Middle frontal gyrus (tissue), 1 donor: ENCODE measurements around the gene CXCL6.

Source experiments
- DNase-seq: peaks from one replicate; pipeline ENCODE4 v3.0.0-alpha.2; 2015; ENCODE audit warnings: low spot score; ENCODE audit errors: extremely low spot score

Gene CXCL6

GRCh38 chr4:73836373-73837279 is at the start of gene CXCL6:
TSS of gene CXCL6 (plus strand) at chr4:73836678. CDS start at chr4:73836751, 73 bp downstream.
- DNase-seq: no peak

DNA sequence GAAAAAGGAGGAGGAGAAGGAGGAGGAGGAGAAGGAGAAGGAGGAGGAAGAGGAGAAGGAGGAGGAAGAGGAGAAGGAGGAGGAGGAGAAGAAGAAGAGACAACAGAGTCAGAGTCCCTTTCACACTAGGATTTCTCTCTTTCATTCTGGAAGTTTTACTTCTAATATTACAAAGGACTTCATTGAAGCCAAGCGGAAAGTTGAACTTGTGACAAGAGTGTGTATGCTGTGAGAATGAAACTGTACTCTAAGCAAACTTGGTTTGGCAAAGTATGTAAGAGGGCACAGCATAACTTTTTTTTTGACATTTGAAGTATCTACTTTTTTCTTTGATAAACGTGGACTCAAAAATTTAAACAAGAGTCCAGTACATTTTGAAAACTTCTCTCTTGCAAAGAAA is 48.1 kb upstream of the CXCL6 start:
- no peak for DNase-seq

DNA sequence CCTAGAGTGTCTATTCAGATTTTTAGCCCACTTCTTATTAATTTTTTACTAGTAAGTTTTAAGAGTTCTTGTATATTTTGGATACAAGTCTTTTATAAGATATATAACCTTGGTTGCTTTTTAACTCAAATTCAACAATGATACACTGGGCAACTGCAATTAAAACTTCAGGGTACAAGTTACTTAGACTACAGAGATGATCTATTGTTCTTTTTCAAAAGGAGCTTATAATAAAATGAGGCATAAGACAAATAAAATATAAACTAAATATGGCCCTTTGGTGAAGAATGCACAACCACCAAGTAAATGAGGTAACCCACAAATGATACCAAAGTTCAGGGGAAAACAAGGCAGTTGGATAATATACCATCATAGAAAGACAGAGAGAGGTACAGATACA is 37.6 kb upstream of the CXCL6 start:
- no peak for DNase-seq

- DNase-seq: no peak
These were observed 36.3 kb upstream of the CXCL6 start for GRCh38 chr4:73800206-73800605.

GRCh38 chr4:73801692-73802091 is 34.8 kb upstream of the CXCL6 start:
- no peak for DNase-seq

GRCh38 chr4:73803213-73803612 is 33.3 kb upstream of the CXCL6 start:
- DNase-seq: no peak

- no peak for DNase-seq
These were observed 26.3 kb upstream of the CXCL6 start for GRCh38 chr4:73810191-73810590.

DNA sequence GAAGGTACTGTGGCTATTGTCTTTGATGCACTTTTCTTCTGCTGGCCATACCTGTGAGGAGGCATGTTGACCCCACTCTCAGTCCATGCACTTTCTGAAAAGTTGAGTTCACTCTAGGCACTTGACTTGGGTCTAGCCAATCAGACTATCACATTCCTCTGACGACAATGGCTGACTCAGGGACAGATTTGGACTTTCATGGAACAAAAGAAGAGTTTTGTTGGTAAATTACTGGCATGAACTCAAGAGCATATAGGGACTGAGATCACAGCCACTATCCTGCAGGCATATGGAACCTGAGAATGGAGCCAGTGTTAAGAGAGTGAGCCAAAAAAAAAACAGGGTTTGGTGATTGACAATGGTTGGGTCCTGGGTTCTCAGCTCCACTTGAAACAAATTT is 24.6 kb upstream of the CXCL6 start:
- DNase-seq: no peak

DNA sequence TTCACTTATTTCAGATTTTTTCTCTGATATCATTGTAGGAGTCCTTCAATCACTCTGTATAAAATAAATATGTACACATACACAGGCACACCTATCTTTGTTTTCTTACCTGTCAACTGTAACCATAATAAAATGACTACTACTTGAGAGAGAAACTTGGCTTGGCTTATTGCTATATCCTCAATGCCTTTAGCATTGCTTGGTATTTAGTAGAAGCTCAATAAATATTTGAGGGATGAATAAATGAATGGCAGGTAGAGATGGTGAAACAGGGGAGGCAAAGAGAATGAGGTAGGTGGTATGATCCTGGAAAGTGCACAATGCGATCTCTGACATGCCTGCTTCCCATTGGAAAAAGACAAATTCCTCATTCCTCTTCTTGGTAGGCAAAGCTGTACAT is 21.8 kb upstream of the CXCL6 start:
- DNase-seq: no peak

DNA sequence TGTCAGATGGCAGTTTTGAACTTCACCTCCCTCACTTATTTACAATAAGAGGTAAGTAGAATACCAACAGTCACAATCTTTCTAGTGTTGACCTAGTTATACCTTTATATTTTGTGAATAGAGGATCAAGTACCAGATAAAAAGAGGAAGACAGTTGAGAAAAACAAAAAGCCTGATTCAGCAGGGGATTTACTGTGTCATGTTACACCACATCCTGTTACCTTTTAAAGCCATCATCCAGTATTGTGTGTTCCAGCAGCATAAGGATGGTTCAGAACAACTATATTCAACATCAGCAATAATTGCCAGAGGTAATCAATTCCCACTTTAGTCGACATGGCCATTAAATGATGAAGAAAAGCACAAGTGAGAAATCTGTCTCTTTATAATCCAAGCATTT is 21.3 kb upstream of the CXCL6 start:
- DNase-seq: no peak

DNA sequence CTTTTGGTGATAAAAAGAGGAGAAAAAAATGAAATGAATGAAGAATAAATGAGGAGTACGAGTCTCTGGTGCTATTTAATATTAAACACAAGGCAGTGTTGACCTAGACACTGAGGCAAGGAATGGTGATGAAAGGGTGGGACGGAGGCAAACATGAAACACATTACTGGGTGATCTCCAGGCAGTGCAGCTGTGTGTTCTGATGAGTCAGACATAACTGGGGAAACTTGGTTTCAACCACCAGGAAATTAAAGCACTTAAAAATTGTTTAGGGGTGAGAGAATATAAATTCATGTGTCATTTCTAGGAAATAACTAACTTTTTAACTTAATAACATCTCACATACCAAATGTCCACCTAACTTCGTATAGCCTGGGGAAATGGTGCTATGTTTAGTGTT is 19.7 kb upstream of the CXCL6 start:
- no peak for DNase-seq

DNA sequence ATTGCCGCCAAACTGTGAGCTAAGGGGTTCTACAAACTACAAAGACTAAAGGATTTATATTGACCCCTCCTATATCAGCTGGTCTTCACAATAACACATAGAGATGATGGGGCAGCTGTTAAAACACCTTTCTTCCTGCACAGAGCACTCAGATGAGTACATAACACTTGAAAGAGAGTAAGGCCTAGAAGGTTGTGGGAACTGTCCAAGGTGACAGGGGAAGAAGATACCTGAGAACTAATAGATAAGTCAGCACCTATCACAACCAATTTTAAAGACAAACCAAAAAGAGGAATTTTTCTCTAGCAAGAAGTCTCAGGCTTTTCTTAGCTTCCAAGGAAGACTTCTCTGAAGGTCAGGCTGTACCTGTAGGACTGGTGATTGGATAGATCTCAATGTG is 19.1 kb upstream of the CXCL6 start:
- DNase-seq: no peak

DNA sequence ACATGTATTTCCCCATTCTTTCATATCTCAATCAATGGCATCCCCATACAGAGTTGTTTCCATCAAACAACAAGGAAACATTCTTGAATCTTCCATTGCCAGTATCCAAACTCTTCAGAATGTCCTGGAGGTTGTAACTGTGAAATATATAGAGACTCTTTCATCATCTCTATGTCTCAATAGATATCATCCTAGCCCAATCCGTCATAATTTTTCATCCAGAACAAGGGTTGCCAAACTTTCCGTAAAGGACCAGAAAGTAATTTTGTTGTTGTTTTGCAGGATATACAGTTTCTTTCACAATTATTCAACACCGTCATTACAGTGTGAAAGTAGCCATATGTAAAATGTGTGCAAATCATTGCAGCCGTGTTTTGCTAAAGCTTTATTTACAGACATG is 15.2 kb upstream of the CXCL6 start:
- no peak for DNase-seq

DNA sequence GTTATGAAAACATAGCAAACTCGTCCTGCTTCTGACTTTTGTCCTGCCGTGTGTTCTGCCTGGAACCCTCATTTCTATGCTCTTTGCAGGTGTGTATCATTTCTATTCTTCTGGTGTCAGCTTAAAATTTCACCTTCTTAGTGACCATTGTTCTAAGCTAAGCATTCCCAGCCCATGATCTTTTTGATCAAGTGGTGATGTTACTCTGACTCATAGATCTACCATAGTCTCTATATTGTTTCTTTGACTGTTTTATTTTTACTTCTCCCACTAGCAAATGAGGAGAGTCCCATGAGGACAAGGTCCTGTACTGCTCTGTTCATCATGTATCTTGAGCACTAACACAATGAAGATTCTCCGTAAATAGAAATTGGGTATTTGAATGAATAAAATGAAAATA is 14.1 kb upstream of the CXCL6 start:
- no peak for DNase-seq

DNA sequence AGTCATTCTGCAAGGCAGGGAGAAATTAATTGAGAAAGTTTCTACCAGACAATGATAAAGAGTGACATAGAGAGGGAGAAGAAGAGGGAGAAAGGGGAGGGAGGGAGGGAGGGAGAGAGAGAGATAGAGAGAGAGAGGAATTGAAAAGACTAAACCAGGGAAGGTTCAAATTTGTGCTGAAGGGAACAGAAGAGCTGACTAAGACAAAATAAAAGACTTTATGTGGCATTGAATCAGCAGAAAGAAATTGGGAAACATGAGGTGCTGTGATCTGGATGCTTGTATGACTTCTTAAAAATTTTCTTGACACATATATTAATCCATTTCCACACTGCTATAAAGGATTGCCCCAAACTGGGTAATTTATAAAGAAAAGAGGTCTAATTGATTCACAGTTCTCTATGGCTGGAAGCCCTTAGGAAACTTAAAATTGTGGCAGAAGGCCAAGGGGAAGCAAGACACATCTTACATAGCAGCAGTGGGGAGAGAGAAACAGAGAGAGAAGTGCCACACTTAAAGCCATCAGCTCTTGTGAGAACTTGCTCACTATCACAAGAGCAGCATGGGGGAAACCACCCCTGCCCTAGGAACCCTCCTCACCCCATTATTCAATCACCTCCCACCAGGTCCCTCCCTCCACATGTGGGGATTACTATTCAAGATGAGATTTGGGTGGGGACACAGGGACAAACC is 13.5 kb upstream of the CXCL6 start:
- DNase-seq: no peak

- no peak for DNase-seq
These were observed 12.7 kb upstream of the CXCL6 start for GRCh38 chr4:73823760-73824159.

DNA sequence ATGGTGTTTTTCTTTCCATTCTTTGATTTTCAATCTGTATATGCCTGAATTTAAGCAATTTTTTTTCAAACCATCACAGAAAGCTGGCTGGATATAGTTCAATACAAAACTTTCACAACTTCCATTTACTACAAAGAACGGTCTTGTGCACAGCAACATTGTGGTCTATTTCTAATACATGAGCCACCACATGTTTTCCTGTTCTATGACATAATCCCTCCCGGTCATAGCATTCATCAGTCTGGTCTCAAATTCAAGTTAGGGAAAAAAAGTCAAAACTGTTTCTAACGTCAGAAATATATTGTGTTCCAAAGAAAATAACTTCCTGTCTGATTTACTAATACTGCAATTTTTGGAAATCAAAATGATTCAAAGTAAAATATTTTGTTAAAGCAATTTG is 7.5 kb upstream of the CXCL6 start:
- no peak for DNase-seq

GRCh38 chr4:73831569-73831968 is 4.9 kb upstream of the CXCL6 start:
- no peak for DNase-seq

- DNase-seq: no peak
These were observed 3.7 kb upstream of the CXCL6 start for GRCh38 chr4:73832651-73833237.

DNA sequence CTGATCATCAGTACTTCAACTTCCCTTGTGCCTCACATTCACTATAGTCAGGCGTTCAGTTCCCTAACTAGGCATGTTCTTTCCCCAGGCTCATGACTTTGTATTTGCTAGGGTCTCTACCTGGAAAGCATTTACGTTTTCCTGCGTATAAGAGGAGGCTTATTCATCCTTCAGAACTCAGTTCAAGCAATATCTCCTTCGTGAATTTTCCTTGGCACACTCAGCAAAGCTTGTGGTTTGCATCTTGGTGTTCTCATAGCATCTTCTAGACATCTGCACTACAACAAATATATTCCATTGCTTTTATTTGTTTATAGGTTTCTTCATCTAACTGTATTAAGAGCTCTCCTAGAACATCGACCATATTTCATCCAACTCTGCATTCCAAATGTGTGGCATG is 2.6 kb downstream of the CXCL6 start:
- no peak for DNase-seq

GRCh38 chr4:73839715-73840114 is 3.2 kb downstream of the CXCL6 start:
- no peak for DNase-seq

GRCh38 chr4:73841243-73841925 is 4.9 kb downstream of the CXCL6 start:
- DNase-seq: no peak
